Hepatocyte (in vitro differentiated cells): Measurements from ENCODE around the gene PMP22. TPM values are rescaled to one million over a fixed set of nuclear protein-coding genes. Genes with fewer than 3 reads are reported as not detected.

ENCODE experiments used
- DNase-seq: peaks from one replicate; pipeline ENCODE4 v3.0.0-alpha.2; 2016; ENCODE audit warnings: low spot score
- H2AFZ ChIP-seq: fragments of 200-600 bp; sonication (generic); 2 replicates; pipeline ENCODE4 v1.6.0; 2016; ENCODE audit warnings: antibody characterized with exemption, mild to moderate bottlenecking
- H3K27ac ChIP-seq: fragments of 200-600 bp; sonication (generic); 2 replicates; pipeline ENCODE4 v1.5.1; 2016; ENCODE audit warnings: mild to moderate bottlenecking
- H3K27me3 ChIP-seq: fragments of 200-600 bp; sonication (generic); 2 replicates; pipeline ENCODE4 v1.6.1; 2016
- H3K36me3 ChIP-seq: fragments of 200-600 bp; sonication (generic); replicated peaks from 2 replicates; pipeline ENCODE4 v1.5.1; 2016; ENCODE audit warnings: low read depth; ENCODE audit not compliant: insufficient read depth
- H3K4me1 ChIP-seq: fragments of 200-600 bp; sonication (generic); 2 replicates; pipeline ENCODE4 v1.5.1; 2016; ENCODE audit warnings: mild to moderate bottlenecking, moderate library complexity; ENCODE audit not compliant: insufficient read depth
- H3K4me2 ChIP-seq: fragments of 200-600 bp; sonication (generic); 2 replicates; pipeline ENCODE4 v1.6.0; 2016
- H3K4me3 ChIP-seq: fragments of 200-600 bp; sonication (generic); 2 replicates; pipeline ENCODE4 v1.5.1; 2016; ENCODE audit warnings: mild to moderate bottlenecking
- H3K79me2 ChIP-seq: fragments of 200-600 bp; sonication (generic); 2 replicates; pipeline ENCODE4 v1.6.0; 2017; ENCODE audit warnings: mild to moderate bottlenecking
- H3K9me2 ChIP-seq: fragments of 200-600 bp; sonication (generic); replicated peaks from 2 replicates; pipeline ENCODE4 v1.6.0; 2017; ENCODE audit warnings: mild to moderate bottlenecking; ENCODE audit not compliant: insufficient read depth
- H3K9me3 ChIP-seq: fragments of 200-600 bp; sonication (generic); 2 replicates; pipeline ENCODE4 v1.5.1; 2016; ENCODE audit warnings: low read depth, mild to moderate bottlenecking
- H4K20me1 ChIP-seq: fragments of 200-600 bp; sonication (generic); 2 replicates; pipeline ENCODE4 v1.6.0; 2016; ENCODE audit warnings: mild to moderate bottlenecking; ENCODE audit not compliant: insufficient read depth, poor library complexity, severe bottlenecking
- CTCF ChIP-seq: fragments of 200-600 bp; sonication (generic); IDR thresholded peaks from 2 replicates; pipeline ENCODE4 v1.5.1; 2016; ENCODE audit warnings: antibody characterized with exemption, mild to moderate bottlenecking; ENCODE audit not compliant: poor library complexity
- EZH2 ChIP-seq: fragments of 200-600 bp; sonication (generic); IDR thresholded peaks from 2 replicates; pipeline ENCODE4 v1.6.1; 2016; ENCODE audit warnings: antibody characterized with exemption, mild to moderate bottlenecking, borderline replicate concordance
- EZH2phosphoT487 ChIP-seq: fragments of 200-600 bp; sonication (generic); IDR thresholded peaks from one replicate; pipeline ENCODE4 v1.6.1; 2018; ENCODE audit warnings: antibody characterized with exemption, mild to moderate bottlenecking, low read depth, moderate library complexity; ENCODE audit not compliant: unreplicated experiment, severe bottlenecking
- WGBS: methylation state at CpG from one replicate; pipeline ENCODE4 v1.1.6; 2016; ENCODE audit warnings: low lambda C conversion rate; ENCODE audit errors: missing lambda C conversion rate; 5-methylcytosine and 5-hydroxymethylcytosine counted together
- polyA plus RNA-seq: library from polyadenylated mRNA; unstranded; fragments of >200 nt; fragmentation: Nextera tagmentation; extraction: Ambion mirVana; gene quantifications from 2 replicates; pipeline ENCODE4 v1.2.1, GENCODE V29; 2016
- total RNA-seq: library from RNA; depleted of rRNA; stranded (reverse); fragments of >200 nt; gene quantifications from 2 replicates; pipeline ENCODE4 v1.2.3, GENCODE V29; 2014

PMP22 gene
- total and polyA plus RNA-seq, 2 experiments from 2014 or later: 111 to 163 TPM

- peak overlapping the region; percentile 97 for H3K27ac ChIP-seq
- 10% methylated on average over 9 of the region's 9 CpGs for WGBS
- no peak for DNase-seq
- H2AFZ ChIP-seq: no peak overlapping the region
- peak overlapping the region; percentile 93 for H3K4me2 ChIP-seq
- H4K20me1 ChIP-seq: peaks cover 12% of the 10 kb centered on the region
- H3K27me3 ChIP-seq: peaks cover 34% of the 10 kb centered on the region
- peaks cover 22% of the 10 kb centered on the region for H3K79me2 ChIP-seq
- TF ChIP-seq EZH2phosphoT487 (no peak), EZH2 (no peak), CTCF (no peak)
- peaks cover 16% of the 10 kb centered on the region for H3K4me1 ChIP-seq
- H3K9me3 ChIP-seq: no peaks in the 10 kb centered on the region
- no peaks in the 10 kb centered on the region for H3K9me2 ChIP-seq
- no peaks in the 10 kb centered on the region for H3K36me3 ChIP-seq
- H3K4me3 ChIP-seq: peak overlapping the region; percentile 80
Observed at GRCh38 chr17:15261802-15262290, 3.3 kb downstream of the PMP22 start.

- Histone ChIP-seq H4K20me1 (peaks cover 16% of the 10 kb centered on the region), H3K27ac (peak overlapping the region; percentile 97), H3K9me2 (no peaks in the 10 kb centered on the region), H3K4me1 (peaks cover 18% of the 10 kb centered on the region), H3K79me2 (peaks cover 26% of the 10 kb centered on the region), H3K4me2 (peak overlapping the region; percentile 93), H3K4me3 (peak overlapping the region; percentile 80), H3K9me3 (no peaks in the 10 kb centered on the region), H3K36me3 (no peaks in the 10 kb centered on the region), H3K27me3 (peaks cover 34% of the 10 kb centered on the region), H2AFZ (peak overlapping the region; percentile 48)
- WGBS: 7% methylated on average over 29 of the region's 32 CpGs
- DNase-seq: peak; percentile 76
- TF ChIP-seq EZH2phosphoT487 (no peak), EZH2 (peak; percentile 38)
Observed at GRCh38 chr17:15261258-15261801, 3.8 kb downstream of the PMP22 start.

DNA sequence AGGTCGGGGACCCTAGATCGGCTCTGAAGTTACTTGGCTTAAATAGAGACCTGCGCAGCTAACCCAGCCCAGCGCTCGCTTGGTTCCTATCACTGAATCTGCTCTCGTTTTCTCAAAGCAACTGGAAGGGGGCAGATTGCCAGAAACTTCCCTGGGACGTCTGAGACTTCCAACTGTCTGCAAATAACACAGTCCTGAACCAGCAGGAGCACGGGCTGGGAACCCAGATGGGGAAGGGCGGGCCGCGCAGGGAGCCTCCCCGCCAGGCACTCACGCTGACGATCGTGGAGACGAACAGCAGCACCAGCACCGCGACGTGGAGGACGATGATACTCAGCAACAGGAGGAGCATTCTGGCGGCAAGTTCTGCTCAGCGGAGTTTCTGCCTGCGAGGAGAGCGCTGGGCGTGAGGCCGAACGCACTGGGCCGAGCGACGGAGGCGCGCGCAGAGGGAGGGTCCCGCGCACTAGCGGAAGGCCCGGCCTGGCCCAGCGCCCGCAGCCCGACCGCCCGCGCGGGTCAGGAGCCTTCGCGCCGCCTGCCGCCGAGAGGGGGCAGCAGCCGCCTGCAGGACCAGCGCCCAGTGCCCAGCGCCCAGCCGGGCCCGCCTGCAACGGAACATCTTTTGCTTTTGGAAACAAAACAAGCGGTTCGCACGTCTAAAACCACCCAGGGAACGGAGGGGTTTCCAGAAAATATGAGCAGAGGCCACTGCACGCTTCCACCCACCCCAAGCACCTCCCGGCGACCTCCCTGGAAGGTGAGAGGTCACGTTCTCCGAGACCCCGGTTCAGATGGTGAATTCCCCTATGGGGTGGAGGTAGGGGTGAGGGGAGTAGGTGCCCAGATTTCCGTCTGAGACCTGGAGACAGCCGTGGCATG is 4.5 kb downstream of the PMP22 start:
- H3K9me3 ChIP-seq: no peaks in the 10 kb centered on the region
- H4K20me1 ChIP-seq: peaks cover 23% of the 10 kb centered on the region
- H2AFZ ChIP-seq: peak overlapping the region; percentile 48
- no peaks in the 10 kb centered on the region for H3K9me2 ChIP-seq
- TF ChIP-seq EZH2: no peak
- TF ChIP-seq EZH2phosphoT487: no peak
- peak; percentile 82 for TF ChIP-seq CTCF
- WGBS: 4% methylated on average over 62 of the region's 67 CpGs
- peaks cover 33% of the 10 kb centered on the region for H3K79me2 ChIP-seq
- peak; percentile 95 for DNase-seq
- H3K36me3 ChIP-seq: no peaks in the 10 kb centered on the region
- peaks cover 18% of the 10 kb centered on the region for H3K4me1 ChIP-seq
- peak overlapping the region; percentile 97 for H3K27ac ChIP-seq
- H3K27me3 ChIP-seq: peaks cover 34% of the 10 kb centered on the region
- peak overlapping the region; percentile 93 for H3K4me2 ChIP-seq
- peak overlapping the region; percentile 80 for H3K4me3 ChIP-seq

DNA sequence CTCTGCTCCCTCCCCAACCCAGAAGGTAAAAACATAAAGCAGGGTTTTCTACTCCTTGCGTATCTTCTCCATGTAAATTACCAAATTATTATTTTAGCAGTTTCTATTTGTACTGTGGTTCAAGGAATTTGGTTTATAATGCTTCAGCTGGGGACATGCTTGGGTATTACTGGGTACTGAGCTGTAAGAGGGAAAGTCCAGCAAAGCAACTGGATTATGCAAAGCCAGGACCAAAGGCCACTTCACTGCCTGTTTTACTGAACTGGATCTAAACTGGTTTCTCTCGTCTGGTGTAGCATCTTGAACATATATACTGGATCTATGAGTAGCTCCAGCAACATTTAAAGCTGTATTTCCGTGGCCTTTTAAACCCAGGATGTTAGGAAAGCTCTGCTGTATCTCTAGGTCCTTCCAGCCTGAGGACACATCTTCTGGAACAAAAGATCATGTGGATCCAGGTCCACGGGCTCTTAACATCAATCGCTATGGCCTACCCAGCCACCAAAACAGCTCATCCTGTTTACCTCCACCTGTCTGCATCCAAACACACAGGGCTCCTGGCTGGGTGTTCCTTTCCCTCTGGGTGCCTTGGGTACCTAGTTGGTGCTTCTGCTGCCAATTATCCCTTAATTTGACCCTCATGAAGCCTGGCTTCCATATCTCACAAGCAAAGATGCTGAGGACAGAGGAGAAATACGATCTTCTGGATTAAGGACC is 7.2 kb downstream of the PMP22 start:
- Histone ChIP-seq H3K4me3 (no peak overlapping the region), H4K20me1 (peaks cover 38% of the 10 kb centered on the region), H3K4me2 (peak overlapping the region; percentile 93), H3K36me3 (no peaks in the 10 kb centered on the region), H3K27ac (peak overlapping the region; percentile 39), H3K9me2 (no peaks in the 10 kb centered on the region), H3K79me2 (peaks cover 42% of the 10 kb centered on the region), H3K4me1 (peaks cover 15% of the 10 kb centered on the region), H3K27me3 (peaks cover 15% of the 10 kb centered on the region), H2AFZ (no peak overlapping the region), H3K9me3 (no peaks in the 10 kb centered on the region)
- no peak for DNase-seq
- TF ChIP-seq CTCF (no peak), EZH2phosphoT487 (no peak), EZH2 (no peak)
- 90% methylated on average over 6 of the region's 6 CpGs for WGBS
